ENCODE measurements around the gene USP3. TPM values are rescaled to one million over a fixed set of nuclear protein-coding genes. Genes with fewer than 3 reads are reported as not detected.

The USP3 gene
- total RNA-seq, 2 donors from 2014 or later, result 44.2 to 45.8 TPM

DNA sequence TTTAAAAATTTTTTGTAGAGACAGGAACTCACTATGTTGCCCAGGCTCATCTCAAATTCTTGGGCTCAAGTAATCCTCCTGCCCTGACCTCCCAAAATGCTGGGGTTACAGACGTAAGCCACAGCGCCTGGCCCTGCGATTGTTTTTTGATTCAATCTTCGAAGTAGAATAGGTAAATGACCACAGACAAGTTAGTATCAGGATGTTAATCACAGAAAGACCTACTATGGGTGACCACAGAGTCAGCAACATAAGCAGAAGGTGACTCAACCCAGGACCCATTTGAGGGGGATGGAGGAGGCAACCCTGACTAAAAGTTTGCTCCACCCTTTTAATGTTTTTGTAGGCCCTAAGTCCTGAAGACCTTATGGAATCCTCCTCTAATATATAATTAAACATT lies 10.0 kb upstream of the USP3 start:
- Histone ChIP-seq H3K4me1 (replicated peaks) (no peaks in the 10 kb centered on the region), H3K27ac (no peak overlapping the region), H3K4me3 (no peak overlapping the region), H3K9me3 (no peaks in the 10 kb centered on the region), H3K27me3 (replicated peaks; ENCODE audit: insufficient read depth) (no peaks in the 10 kb centered on the region), H3K36me3 (no peaks in the 10 kb centered on the region)
- intact Hi-C loops (cut with DNase I), result loop anchor here (10.0 kb wide), 1 partner anchor 570 kb away; no protein-coding TSS in a partner anchor
- TF ChIP-seq CTCF (IDR thresholded peaks at IDR 0.05) (no peak), POLR2AphosphoS5 (IDR thresholded peaks at IDR 0.05) (no peak), POLR2A (IDR thresholded peaks at IDR 0.05) (no peak)
- DNase-seq (ENCODE audit: low spot score), result no peak
- 93% methylated on average over 4 of the region's 4 CpGs for WGBS

DNA sequence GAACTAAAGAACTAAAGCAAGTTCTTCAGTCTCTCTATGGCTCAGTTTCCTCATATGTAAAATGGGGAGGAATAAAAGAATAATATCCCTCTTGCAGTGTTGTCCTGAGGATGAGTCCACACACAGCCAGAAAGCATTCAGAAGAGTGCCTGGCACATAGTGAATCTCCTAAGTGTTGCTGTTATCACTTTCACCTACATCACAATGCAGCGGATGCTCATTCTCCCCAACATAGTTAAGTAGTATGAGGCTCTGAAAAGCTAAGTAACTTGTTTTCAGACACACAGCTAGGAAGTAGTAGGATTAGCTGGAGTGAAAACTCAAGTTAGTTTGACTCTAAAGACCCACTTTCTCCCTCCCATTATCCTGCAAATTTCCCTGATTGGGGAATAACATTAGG lies 9.1 kb upstream of the USP3 start:
- H3K36me3 ChIP-seq, result no peaks in the 10 kb centered on the region
- no peaks in the 10 kb centered on the region for H3K9me3 ChIP-seq
- 100% methylated on average over 1 of the region's 1 CpG for WGBS
- no peaks in the 10 kb centered on the region for H3K27me3 ChIP-seq (replicated peaks; ENCODE audit: insufficient read depth)
- no peak for DNase-seq (ENCODE audit: low spot score)
- TF ChIP-seq POLR2A (IDR thresholded peaks at IDR 0.05) (no peak), CTCF (IDR thresholded peaks at IDR 0.05) (no peak)
- H3K4me3 ChIP-seq, result no peak overlapping the region
- intact Hi-C loops (cut with DNase I), result loop anchor here (10.0 kb wide), 1 partner anchor 569 kb away; no protein-coding TSS in a partner anchor
- H3K27ac ChIP-seq, result no peak overlapping the region
- no peaks in the 10 kb centered on the region for H3K4me1 ChIP-seq (replicated peaks)

DNA sequence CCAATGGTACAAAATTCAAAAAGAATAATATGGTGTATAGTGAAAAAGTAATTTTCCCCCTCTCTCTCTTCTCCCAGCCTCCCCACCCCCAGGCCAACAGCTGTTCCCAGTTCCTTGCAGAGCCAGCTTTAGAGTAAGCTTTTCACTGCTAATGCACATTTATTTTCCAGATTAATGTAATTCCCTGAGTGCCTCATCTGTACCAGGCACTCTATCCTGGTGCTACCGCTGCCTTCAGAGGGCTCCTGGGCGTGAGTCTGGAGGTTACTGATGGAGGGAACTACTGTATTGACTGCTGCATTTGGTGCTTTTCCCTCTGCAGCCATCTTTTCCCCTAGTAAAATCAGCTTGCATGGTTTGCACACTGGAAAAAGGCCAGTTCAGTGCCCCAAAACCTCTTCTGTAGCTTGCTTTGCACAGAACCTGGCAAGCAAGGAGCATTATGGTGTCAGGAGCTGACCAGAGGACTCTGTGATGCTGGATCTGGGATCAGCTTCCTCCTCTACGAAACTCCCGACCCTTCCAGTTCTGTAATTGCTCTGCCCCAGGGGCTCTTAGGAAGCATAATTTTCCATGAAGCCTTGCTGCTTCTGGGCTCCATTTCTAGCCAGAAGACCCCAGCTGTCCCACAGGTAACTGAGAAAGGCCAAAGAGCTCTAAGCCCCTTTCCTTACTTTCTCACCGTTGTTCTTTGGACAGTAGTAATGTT lies 8.5 kb upstream of the USP3 start:
- TF ChIP-seq POLR2A (IDR thresholded peaks at IDR 0.05), result no peak
- no peak for TF ChIP-seq CTCF (IDR thresholded peaks at IDR 0.05)
- no peak for TF ChIP-seq POLR2AphosphoS5 (IDR thresholded peaks at IDR 0.05)
- Histone ChIP-seq H3K4me3 (no peak overlapping the region), H3K36me3 (no peaks in the 10 kb centered on the region), H3K9me3 (no peaks in the 10 kb centered on the region), H3K27me3 (replicated peaks; ENCODE audit: insufficient read depth) (no peaks in the 10 kb centered on the region), H3K4me1 (replicated peaks) (peaks cover 5% of the 10 kb centered on the region), H3K27ac (no peak overlapping the region)
- no peak for DNase-seq (ENCODE audit: low spot score)
- 87% methylated on average over 5 of the region's 5 CpGs for WGBS
- intact Hi-C loops (cut with DNase I), result loop anchor here (10.0 kb wide), 1 partner anchor 569 kb away; no protein-coding TSS in a partner anchor

DNA sequence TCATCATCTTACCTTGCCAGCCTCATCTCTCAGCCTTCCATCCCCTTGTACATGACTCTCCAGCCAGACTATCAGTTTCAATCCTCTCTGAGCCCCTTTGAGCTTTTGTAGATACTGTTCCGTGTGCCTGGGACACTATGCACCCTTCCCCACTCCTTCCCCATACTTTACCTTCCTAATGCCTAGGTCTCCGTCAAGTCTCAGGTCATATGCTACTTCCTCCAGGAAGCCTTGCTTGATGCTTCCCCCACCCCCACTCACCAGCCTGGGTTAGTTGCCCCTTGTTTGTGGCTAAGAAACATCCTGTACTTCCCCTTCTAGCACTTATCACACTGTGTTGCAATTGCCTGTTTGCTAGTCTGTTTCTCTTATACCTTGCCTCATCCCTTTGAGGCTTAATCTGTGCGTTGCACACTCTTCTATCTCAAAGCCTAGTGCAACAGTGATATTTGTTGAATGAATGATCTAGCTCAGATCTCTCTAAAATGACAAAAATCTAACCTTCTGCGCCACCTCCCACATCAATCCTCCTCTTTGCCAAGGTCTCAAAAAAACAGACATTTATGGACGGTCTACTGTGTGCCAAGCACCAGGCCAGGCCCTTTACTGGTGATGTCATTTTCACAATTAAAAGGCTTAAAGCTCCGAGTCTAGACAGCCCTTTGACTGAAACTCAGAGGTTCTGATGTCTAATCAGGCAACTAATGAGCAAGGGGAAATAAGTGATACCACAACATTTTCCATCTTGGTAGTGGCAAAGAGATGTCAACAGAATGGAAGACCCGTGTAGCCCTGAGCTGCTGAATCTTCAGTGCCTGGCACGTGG lies 6.5 kb upstream of the USP3 start:
- peaks cover 18% of the 10 kb centered on the region for H3K4me1 ChIP-seq (replicated peaks)
- peak overlapping the region; percentile 11 to 47 for H3K27ac ChIP-seq
- no peaks in the 10 kb centered on the region for H3K36me3 ChIP-seq
- WGBS, result 78% methylated on average over 8 of the region's 8 CpGs
- intact Hi-C loops (cut with DNase I), result loop anchor here (10.0 kb wide), 1 partner anchor 567 kb away; no protein-coding TSS in a partner anchor
- H3K9me3 ChIP-seq, result no peaks in the 10 kb centered on the region
- no peak overlapping the region for H3K4me3 ChIP-seq
- H3K27me3 ChIP-seq (replicated peaks; ENCODE audit: insufficient read depth), result no peaks in the 10 kb centered on the region
- no peak for DNase-seq (ENCODE audit: low spot score)
- no peak for TF ChIP-seq POLR2A (IDR thresholded peaks at IDR 0.05)
- TF ChIP-seq POLR2AphosphoS5 (IDR thresholded peaks at IDR 0.05), result peak; percentile 13

- H3K9me3 ChIP-seq, result no peaks in the 10 kb centered on the region
- intact Hi-C loops (cut with DNase I), result loop anchor here (10.0 kb wide), 1 partner anchor 566 kb away; no protein-coding TSS in a partner anchor
- no peak overlapping the region for H3K4me3 ChIP-seq
- no peak for DNase-seq (ENCODE audit: low spot score)
- no peaks in the 10 kb centered on the region for H3K27me3 ChIP-seq (replicated peaks; ENCODE audit: insufficient read depth)
- no peak for TF ChIP-seq CTCF (IDR thresholded peaks at IDR 0.05)
- no peak for TF ChIP-seq POLR2A (IDR thresholded peaks at IDR 0.05)
- no peak for TF ChIP-seq POLR2AphosphoS5 (IDR thresholded peaks at IDR 0.05)
- no peaks in the 10 kb centered on the region for H3K36me3 ChIP-seq
- 93% methylated on average over 6 of the region's 6 CpGs for WGBS
- H3K4me1 ChIP-seq (replicated peaks), result peaks cover 18% of the 10 kb centered on the region
- peak overlapping the region in 1 of 2 donors; percentile 30 for H3K27ac ChIP-seq
Measured at GRCh38 chr15:63499175-63499549, 5.2 kb upstream of the USP3 start.
